Chondrocyte (in vitro differentiated cells): ENCODE results near the gene GARNL3. TPM values are rescaled to one million over a fixed set of nuclear protein-coding genes. Genes with fewer than 3 reads are reported as not detected.

ENCODE experiments used
- DNase-seq: peaks from one replicate; pipeline ENCODE4 v3.0.0; 2021; ENCODE audit warnings: mixed read lengths, low spot score
- H3K27ac Mint-ChIP-seq: one replicate; pipeline ENCODE4 v1.8.0; 2021; ENCODE audit warnings: mild to moderate bottlenecking, moderate library complexity, mixed read lengths; ENCODE audit not compliant: unreplicated experiment
- H3K27me3 Mint-ChIP-seq: 2 replicates; pipeline ENCODE4 v1.8.0; 2021; ENCODE audit warnings: low read depth, mixed read lengths
- H3K36me3 Mint-ChIP-seq: 2 replicates; pipeline ENCODE4 v1.8.0; 2021; ENCODE audit warnings: low read depth, mixed read lengths
- H3K4me1 Mint-ChIP-seq: 2 replicates; pipeline ENCODE4 v1.8.0; 2021; ENCODE audit warnings: low read depth, mild to moderate bottlenecking, mixed read lengths
- H3K4me3 Mint-ChIP-seq: one replicate; pipeline ENCODE4 v1.8.0; 2021; ENCODE audit warnings: mild to moderate bottlenecking, moderate library complexity, mixed read lengths; ENCODE audit not compliant: unreplicated experiment
- H3K9me3 Mint-ChIP-seq: 2 replicates; pipeline ENCODE4 v1.8.0; 2021; ENCODE audit warnings: low read depth, mixed read lengths
- total RNA-seq: library from RNA; stranded (reverse); gene quantifications from 3 replicates; pipeline ENCODE4 v1.2.1, GENCODE V29; 2021
- TF ChIP-seq, protein P1 (sequence below): fragments of 200-600 bp; sonication (generic); IDR thresholded peaks from 2 replicates; pipeline ENCODE4 v1.5.0; 2021; ENCODE audit warnings: antibody characterized with exemption, mild to moderate bottlenecking, moderate library complexity

GARNL3 gene
- total RNA-seq, 1 donor from 2014 or later, result 8.9 TPM

DNA sequence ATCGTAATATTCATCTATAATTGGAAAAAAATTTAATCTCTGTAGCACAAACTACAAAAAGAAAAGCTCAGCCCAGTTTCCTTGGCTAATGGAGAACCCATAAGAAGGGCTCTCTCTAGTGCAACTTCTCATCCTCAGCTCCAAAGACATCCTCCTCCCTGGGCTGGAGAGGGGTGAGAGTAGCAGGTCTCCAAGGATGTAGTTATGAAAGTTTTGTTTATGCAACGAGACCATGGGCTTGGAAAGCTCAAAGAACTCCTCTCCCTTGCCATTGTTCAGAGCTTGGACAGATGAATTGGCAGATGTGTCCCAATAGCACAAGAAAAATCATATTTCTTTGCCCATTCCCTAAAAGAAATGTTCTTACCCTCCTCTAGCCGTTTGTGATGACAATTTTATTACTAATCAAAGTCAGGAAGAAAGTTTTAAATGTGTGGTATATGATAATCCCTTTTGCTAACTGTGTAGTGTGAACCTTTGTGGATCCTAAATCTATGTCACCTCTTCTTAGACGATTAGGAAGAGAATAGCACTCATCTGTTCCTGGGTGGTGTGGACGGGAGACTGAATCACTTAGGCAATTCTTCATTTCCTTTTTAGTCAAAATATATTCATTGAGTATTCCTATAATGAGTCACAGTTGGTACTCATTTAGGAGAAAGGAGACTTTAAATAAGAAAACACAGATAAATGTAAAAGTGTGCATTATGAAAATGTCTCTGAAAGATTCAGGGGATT, 52.2 kb downstream of the GARNL3 start:
- TF ChIP-seq, protein P1, sequence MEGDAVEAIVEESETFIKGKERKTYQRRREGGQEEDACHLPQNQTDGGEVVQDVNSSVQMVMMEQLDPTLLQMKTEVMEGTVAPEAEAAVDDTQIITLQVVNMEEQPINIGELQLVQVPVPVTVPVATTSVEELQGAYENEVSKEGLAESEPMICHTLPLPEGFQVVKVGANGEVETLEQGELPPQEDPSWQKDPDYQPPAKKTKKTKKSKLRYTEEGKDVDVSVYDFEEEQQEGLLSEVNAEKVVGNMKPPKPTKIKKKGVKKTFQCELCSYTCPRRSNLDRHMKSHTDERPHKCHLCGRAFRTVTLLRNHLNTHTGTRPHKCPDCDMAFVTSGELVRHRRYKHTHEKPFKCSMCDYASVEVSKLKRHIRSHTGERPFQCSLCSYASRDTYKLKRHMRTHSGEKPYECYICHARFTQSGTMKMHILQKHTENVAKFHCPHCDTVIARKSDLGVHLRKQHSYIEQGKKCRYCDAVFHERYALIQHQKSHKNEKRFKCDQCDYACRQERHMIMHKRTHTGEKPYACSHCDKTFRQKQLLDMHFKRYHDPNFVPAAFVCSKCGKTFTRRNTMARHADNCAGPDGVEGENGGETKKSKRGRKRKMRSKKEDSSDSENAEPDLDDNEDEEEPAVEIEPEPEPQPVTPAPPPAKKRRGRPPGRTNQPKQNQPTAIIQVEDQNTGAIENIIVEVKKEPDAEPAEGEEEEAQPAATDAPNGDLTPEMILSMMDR, result no peak
- H3K27ac Mint-ChIP-seq, result no peak overlapping the region
- no peaks in the 10 kb centered on the region for H3K9me3 Mint-ChIP-seq
- no peak overlapping the region for H3K4me3 Mint-ChIP-seq
- no peak for DNase-seq
- H3K27me3 Mint-ChIP-seq, result no peaks in the 10 kb centered on the region
- H3K4me1 Mint-ChIP-seq, result peaks cover 15% of the 10 kb centered on the region
- peaks cover 15% of the 10 kb centered on the region for H3K36me3 Mint-ChIP-seq

DNA sequence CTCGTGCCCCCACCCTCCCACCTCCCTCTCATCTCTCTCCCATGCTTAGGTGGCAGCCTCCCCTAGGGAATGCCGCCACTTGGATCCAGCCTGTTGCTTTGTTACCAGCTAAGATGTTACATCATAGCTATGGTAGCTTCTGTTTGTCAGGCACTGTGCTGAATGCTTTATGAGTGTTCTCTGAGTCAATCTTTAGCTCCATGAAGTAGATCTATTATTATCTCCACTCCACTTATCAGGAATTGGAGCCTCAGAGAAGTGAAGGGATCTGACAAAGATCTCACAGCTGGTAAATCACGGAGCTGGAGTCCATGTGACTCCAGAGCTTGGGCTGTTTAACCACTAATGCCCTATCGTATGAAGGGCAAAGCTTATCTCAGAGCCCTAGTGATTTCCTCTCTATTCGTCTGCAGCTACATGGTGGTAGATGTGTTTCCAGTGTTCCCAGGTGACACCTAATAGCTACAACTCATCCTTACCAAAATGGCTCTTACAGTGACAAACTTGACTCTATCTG, 54.1 kb downstream of the GARNL3 start:
- Mint-ChIP-seq H3K27me3 (no peaks in the 10 kb centered on the region), H3K27ac (peak overlapping the region; percentile 38), H3K9me3 (no peaks in the 10 kb centered on the region), H3K4me3 (no peak overlapping the region), H3K4me1 (peaks cover 8% of the 10 kb centered on the region), H3K36me3 (peaks cover 15% of the 10 kb centered on the region)
- DNase-seq, result no peak
- TF ChIP-seq, protein P1, result no peak

DNA sequence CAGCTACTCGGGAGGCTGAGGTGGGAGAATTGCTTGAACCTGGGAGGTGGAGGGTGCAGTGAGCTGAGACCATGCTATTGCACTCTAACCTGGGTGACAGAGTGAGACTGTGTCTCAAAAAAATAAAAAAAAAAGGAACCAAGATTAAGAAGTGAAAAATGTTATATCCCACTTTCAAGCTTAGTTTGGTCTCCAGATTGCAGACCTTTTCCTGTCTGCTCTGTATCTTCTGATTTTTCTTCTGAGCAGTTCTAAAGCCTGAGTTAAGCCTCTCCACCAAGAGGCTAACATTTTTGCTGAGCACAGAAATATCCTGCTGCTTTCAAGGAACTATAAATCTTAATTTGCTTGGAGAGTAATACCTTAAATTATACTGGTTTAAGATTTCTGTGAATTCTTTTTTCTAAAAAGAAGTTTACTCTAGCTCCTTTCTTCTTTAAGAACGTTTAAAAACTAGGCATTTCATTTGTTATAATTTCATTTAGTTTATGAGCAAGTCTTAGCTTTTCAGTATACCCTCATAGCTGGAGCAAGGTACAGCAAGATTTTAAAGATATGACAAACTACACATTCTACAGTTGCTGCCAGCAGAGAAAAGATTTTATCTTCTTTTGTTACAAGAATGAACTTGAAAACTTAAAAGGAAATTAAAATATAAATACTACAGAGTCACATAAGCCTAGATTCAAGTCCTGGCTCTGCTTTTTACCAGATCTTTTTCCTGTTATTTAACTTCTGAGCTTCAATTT, 55.0 kb downstream of the GARNL3 start:
- Mint-ChIP-seq H3K27me3 (no peaks in the 10 kb centered on the region), H3K27ac (no peak overlapping the region), H3K36me3 (peaks cover 14% of the 10 kb centered on the region), H3K4me3 (no peak overlapping the region), H3K4me1 (peaks cover 8% of the 10 kb centered on the region), H3K9me3 (no peaks in the 10 kb centered on the region)
- TF ChIP-seq, protein P1, result no peak
- DNase-seq, result no peak

DNA sequence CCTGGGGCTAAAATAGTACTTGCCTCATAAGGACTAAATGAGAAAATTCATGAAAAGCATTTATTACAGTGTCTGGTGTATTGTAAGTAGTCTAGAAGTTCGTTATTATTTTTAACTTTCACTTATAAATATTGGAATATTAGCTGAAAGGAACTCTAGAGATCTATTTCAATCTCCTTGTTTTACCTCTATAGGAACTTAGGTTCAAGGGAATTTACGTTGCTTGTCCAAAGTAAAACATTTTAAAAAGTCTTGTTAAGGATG, 55.5 kb downstream of the GARNL3 start:
- Mint-ChIP-seq H3K4me1 (peaks cover 8% of the 10 kb centered on the region), H3K27ac (no peak overlapping the region), H3K27me3 (no peaks in the 10 kb centered on the region), H3K4me3 (no peak overlapping the region), H3K9me3 (no peaks in the 10 kb centered on the region), H3K36me3 (peaks cover 13% of the 10 kb centered on the region)
- TF ChIP-seq, protein P1, result no peak
- DNase-seq, result no peak

DNA sequence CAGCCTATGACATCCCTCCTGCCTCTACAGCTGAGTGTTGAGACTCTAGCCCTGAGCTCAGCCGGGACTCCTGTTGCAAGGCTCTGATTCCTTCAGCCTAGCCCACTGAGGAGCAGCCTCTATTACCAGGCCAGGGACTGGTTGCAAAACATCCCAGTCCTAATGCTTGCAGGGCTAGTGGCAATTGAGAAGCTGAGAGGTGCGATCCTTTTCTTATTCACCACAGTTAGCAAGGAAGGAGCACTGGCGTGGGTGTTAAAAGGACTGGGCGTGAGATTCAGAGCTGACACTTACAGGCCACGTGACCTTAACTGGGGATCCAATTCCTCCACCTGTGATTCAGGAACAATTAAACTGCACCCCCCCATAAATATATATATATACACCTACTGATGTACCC, 58.8 kb downstream of the GARNL3 start:
- peaks cover 16% of the 10 kb centered on the region for H3K36me3 Mint-ChIP-seq
- H3K9me3 Mint-ChIP-seq, result no peaks in the 10 kb centered on the region
- H3K27ac Mint-ChIP-seq, result no peak overlapping the region
- H3K27me3 Mint-ChIP-seq, result no peaks in the 10 kb centered on the region
- TF ChIP-seq, protein P1, result no peak
- peaks cover 2% of the 10 kb centered on the region for H3K4me1 Mint-ChIP-seq
- no peak overlapping the region for H3K4me3 Mint-ChIP-seq
- no peak for DNase-seq
